ENCODE data around the gene PDE4B.

DNA sequence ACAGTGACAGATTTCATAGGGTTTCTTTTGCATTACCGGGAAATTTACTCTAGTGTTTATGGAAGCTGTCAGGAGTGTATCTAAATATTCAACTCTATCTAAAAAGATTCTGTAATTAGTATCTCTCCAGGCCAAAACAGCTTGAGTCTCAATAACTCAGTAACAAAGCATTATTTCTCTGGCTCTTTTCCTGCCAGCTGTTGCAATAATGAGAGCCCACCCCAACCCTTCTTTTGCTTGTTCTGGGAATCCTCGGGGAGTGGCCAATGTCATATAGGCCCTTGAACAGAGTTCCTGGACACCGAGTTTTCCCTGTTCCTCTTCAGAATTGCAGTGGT is 621.1 kb downstream of the PDE4B start:
- TF ChIP-seq NR2F2 (IDR thresholded peaks at IDR 0.05; ENCODE audit: borderline replicate concordance, low read depth) (no peak), POLR2A (IDR thresholded peaks at IDR 0.05; ENCODE audit: insufficient read depth in 1 of 2, low read depth in 2 of 2, low read length in 2 of 2) (no peak), KDM4B (CRISPR knock-in tag; IDR thresholded peaks at IDR 0.05) (no peak), EZH2 (conservative IDR thresholded peaks at IDR 0.05; ENCODE audit: low read depth, low read length) (no peak), RBAK (CRISPR knock-in tag; IDR thresholded peaks at IDR 0.05) (no peak), ZNF780A (CRISPR knock-in tag; IDR thresholded peaks at IDR 0.05) (no peak), NR3C1 (CRISPR knock-in tag; IDR thresholded peaks at IDR 0.05) (no peak)
- TF ChIP-seq, protein P1, sequence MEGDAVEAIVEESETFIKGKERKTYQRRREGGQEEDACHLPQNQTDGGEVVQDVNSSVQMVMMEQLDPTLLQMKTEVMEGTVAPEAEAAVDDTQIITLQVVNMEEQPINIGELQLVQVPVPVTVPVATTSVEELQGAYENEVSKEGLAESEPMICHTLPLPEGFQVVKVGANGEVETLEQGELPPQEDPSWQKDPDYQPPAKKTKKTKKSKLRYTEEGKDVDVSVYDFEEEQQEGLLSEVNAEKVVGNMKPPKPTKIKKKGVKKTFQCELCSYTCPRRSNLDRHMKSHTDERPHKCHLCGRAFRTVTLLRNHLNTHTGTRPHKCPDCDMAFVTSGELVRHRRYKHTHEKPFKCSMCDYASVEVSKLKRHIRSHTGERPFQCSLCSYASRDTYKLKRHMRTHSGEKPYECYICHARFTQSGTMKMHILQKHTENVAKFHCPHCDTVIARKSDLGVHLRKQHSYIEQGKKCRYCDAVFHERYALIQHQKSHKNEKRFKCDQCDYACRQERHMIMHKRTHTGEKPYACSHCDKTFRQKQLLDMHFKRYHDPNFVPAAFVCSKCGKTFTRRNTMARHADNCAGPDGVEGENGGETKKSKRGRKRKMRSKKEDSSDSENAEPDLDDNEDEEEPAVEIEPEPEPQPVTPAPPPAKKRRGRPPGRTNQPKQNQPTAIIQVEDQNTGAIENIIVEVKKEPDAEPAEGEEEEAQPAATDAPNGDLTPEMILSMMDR (CRISPR knock-in tag; IDR thresholded peaks at IDR 0.05) = no peak
- TF ChIP-seq, protein P2, sequence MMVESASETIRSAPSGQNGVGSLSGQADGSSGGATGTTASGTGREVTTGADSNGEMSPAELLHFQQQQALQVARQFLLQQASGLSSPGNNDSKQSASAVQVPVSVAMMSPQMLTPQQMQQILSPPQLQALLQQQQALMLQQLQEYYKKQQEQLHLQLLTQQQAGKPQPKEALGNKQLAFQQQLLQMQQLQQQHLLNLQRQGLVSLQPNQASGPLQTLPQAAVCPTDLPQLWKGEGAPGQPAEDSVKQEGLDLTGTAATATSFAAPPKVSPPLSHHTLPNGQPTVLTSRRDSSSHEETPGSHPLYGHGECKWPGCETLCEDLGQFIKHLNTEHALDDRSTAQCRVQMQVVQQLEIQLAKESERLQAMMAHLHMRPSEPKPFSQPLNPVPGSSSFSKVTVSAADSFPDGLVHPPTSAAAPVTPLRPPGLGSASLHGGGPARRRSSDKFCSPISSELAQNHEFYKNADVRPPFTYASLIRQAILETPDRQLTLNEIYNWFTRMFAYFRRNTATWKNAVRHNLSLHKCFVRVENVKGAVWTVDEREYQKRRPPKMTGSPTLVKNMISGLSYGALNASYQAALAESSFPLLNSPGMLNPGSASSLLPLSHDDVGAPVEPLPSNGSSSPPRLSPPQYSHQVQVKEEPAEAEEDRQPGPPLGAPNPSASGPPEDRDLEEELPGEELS (CRISPR knock-in tag; IDR thresholded peaks at IDR 0.05) = no peak

Measured in HepG2 (cell line).